WTC11 (cell line): ENCODE measurements around the gene SPATA6.

Experiments used
- FOXP1 ChIP-seq: sonication (generic); formaldehyde crosslinking; IDR thresholded peaks from 2 replicates; pipeline ENCODE4 v1.8.0; 2022; ENCODE audit warnings: missing genetic modification reagents, mild to moderate bottlenecking, moderate library complexity, borderline replicate concordance
- TCF7 ChIP-seq: sonication (generic); formaldehyde crosslinking; IDR thresholded peaks from 2 replicates; pipeline ENCODE4 v1.8.0; 2022; ENCODE audit warnings: mild to moderate bottlenecking, low read depth, missing genetic modification reagents, moderate library complexity
- TF ChIP-seq, protein P1 (sequence below): sonication (generic); formaldehyde crosslinking; IDR thresholded peaks from 2 replicates; pipeline ENCODE4 v1.8.0; 2022; ENCODE audit warnings: mild to moderate bottlenecking, missing genetic modification reagents

DNA sequence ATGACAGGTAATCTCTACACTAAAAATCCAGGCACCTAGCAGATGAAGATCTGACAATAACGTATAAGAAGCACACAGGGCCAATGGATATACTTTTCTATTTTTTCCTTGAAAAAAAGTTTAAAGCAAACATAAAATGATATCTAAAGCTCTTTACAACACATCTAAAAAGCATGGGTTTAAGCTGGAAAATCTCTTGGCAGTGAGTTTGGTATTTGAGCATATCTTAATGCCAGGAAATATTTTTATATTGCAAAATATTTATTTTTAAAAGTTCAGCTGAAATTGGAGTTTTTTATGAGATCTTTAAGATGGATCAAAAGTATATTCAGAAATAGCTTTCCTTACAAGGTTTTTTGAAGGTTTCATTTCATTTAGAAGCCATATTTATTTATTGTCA is 209.0 kb downstream of the SPATA6 start:
- TF ChIP-seq TCF7 (CRISPR knock-in tag) = no peak
- TF ChIP-seq, protein P1, sequence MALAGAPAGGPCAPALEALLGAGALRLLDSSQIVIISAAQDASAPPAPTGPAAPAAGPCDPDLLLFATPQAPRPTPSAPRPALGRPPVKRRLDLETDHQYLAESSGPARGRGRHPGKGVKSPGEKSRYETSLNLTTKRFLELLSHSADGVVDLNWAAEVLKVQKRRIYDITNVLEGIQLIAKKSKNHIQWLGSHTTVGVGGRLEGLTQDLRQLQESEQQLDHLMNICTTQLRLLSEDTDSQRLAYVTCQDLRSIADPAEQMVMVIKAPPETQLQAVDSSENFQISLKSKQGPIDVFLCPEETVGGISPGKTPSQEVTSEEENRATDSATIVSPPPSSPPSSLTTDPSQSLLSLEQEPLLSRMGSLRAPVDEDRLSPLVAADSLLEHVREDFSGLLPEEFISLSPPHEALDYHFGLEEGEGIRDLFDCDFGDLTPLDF (CRISPR knock-in tag) = no peak
- TF ChIP-seq FOXP1 (CRISPR knock-in tag) = no peak
